Measurements from ENCODE around the gene SEMA7A. TPM values are rescaled to one million over a fixed set of nuclear protein-coding genes. Genes with fewer than 3 reads are reported as not detected.

Gene SEMA7A
- total RNA-seq, 2 donors from 2014 or later = 8.1 to 8.2 TPM

GRCh38 chr15:74376825-74377581 lies 56.8 kb downstream of the SEMA7A start:
- Histone ChIP-seq H3K9ac (ENCODE audit: extremely low read depth, low read length, poor library complexity, severe bottlenecking) (no peak overlapping the region), H3K4me1 (ENCODE audit: control insufficient read depth, insufficient read depth, low read length) (no peaks in the 10 kb centered on the region), H3K4me3 (ENCODE audit: low read length) (no peak overlapping the region), H3K27ac (ENCODE audit: low read depth, low read length) (no peak overlapping the region), H3K36me3 (ENCODE audit: control insufficient read depth, insufficient read depth, low read length) (no peaks in the 10 kb centered on the region), H3K9me3 (ENCODE audit: control insufficient read depth, low read length) (no peaks in the 10 kb centered on the region), H3K27me3 (ENCODE audit: control insufficient read depth, insufficient read depth, low read length, poor library complexity, severe bottlenecking) (no peaks in the 10 kb centered on the region)
- no peak overlapping the region for H3K27ac Mint-ChIP-seq
- no peak for TF ChIP-seq CTCF (conservative IDR thresholded peaks at IDR 0.05)
- WGBS, 2 experiments (ENCODE audit: insufficient coverage in 1 of 2, insufficient read length in 1 of 2) = 83 to 90% methylated on average over 1 to 6 of the region's 6 CpGs
- no peak for DNase-seq
- peaks cover 13% of the 10 kb centered on the region for H3K4me1 Mint-ChIP-seq
- H3K27me3 Mint-ChIP-seq (ENCODE audit: insufficient read depth) = peaks cover under 1% of the 10 kb centered on the region
- no peak overlapping the region for H3K4me3 Mint-ChIP-seq
- H3K36me3 Mint-ChIP-seq (ENCODE audit: low read depth) = no peaks in the 10 kb centered on the region
- H3K9me3 Mint-ChIP-seq = no peaks in the 10 kb centered on the region

DNA sequence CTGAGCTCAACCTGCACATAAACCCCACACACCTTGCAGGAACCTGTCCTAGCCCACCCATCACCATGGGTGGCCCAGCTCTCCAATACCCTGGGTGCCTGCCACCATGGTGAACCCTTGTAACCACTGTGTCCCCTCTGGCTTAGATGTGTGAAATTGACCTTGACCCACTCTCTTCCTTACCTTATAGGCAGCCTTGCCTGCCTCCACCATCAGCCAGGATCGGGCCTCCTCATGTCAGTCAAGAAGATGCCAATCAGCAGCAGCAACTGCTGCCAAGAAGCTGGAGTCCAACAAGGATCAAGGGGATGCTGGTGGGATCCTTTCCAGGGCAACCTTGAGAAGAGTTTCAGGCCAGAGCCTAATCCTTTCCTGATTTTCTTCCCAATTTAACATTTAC lies 57.5 kb downstream of the SEMA7A start:
- Histone ChIP-seq H3K36me3 (ENCODE audit: control insufficient read depth, insufficient read depth, low read length) (no peaks in the 10 kb centered on the region), H3K4me1 (ENCODE audit: control insufficient read depth, insufficient read depth, low read length) (no peaks in the 10 kb centered on the region), H3K27me3 (ENCODE audit: control insufficient read depth, insufficient read depth, low read length, poor library complexity, severe bottlenecking) (no peaks in the 10 kb centered on the region), H3K27ac (ENCODE audit: low read depth, low read length) (no peak overlapping the region), H3K9me3 (ENCODE audit: control insufficient read depth, low read length) (no peaks in the 10 kb centered on the region), H3K9ac (ENCODE audit: extremely low read depth, low read length, poor library complexity, severe bottlenecking) (no peak overlapping the region), H3K4me3 (ENCODE audit: low read length) (no peak overlapping the region)
- no peaks in the 10 kb centered on the region for H3K36me3 Mint-ChIP-seq (ENCODE audit: low read depth)
- no peaks in the 10 kb centered on the region for H3K9me3 Mint-ChIP-seq
- peaks cover 15% of the 10 kb centered on the region for H3K4me1 Mint-ChIP-seq
- no peak for TF ChIP-seq CTCF (conservative IDR thresholded peaks at IDR 0.05)
- H3K4me3 Mint-ChIP-seq = no peak overlapping the region
- H3K27ac Mint-ChIP-seq = no peak overlapping the region
- peaks cover 2% of the 10 kb centered on the region for H3K27me3 Mint-ChIP-seq (ENCODE audit: insufficient read depth)
- no peak for DNase-seq
- 90 to 100% methylated on average over 1 of the region's 1 CpG for WGBS, 2 experiments (ENCODE audit: insufficient coverage in 1 of 2, insufficient read length in 1 of 2)

DNA sequence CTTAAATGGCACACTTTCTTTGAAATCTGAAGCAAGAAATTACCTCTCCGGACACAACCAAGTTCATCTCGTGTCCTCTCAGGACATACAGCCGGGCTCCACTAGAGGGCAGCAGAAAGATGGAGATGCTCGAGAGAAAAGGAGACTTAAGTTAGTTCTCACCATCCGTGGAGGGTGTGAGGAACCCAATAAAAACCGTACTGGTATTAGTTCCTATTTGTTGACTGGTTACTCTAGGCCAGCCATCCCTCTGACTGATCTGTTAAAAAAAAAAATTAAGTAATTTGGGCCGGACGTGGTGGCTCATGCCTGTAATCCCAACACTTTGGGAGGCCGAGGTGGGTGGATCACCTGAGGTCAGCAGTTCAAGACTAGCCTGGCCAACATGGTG lies 58.5 kb downstream of the SEMA7A start:
- Histone ChIP-seq H3K36me3 (ENCODE audit: control insufficient read depth, insufficient read depth, low read length) (no peaks in the 10 kb centered on the region), H3K9ac (ENCODE audit: extremely low read depth, low read length, poor library complexity, severe bottlenecking) (no peak overlapping the region), H3K27ac (ENCODE audit: low read depth, low read length) (no peak overlapping the region), H3K27me3 (ENCODE audit: control insufficient read depth, insufficient read depth, low read length, poor library complexity, severe bottlenecking) (no peaks in the 10 kb centered on the region), H3K4me3 (ENCODE audit: low read length) (no peak overlapping the region), H3K9me3 (ENCODE audit: control insufficient read depth, low read length) (no peaks in the 10 kb centered on the region), H3K4me1 (ENCODE audit: control insufficient read depth, insufficient read depth, low read length) (no peaks in the 10 kb centered on the region)
- DNase-seq = peak; percentile 94
- Mint-ChIP-seq H3K27me3 (ENCODE audit: insufficient read depth) (peaks cover 2% of the 10 kb centered on the region), H3K27ac (no peak overlapping the region), H3K36me3 (ENCODE audit: low read depth) (no peaks in the 10 kb centered on the region), H3K9me3 (no peaks in the 10 kb centered on the region), H3K4me1 (peaks cover 15% of the 10 kb centered on the region), H3K4me3 (peak overlapping the region; percentile 63)
- 22 to 32% methylated on average over 8 to 9 of the region's 9 CpGs for WGBS, 2 experiments (ENCODE audit: insufficient coverage in 1 of 2, insufficient read length in 1 of 2)
- TF ChIP-seq CTCF (conservative IDR thresholded peaks at IDR 0.05) = peak; percentile 90

All from endodermal cell (in vitro differentiated cells).